Mesenchymal stem cell (in vitro differentiated cells and primary cell): ENCODE results near the gene MRPL38.
A peak's percentile ranks its signal among the peaks of the same experiment; 100 is the strongest.

ENCODE experiments used
- DNase-seq: peaks from one replicate; pipeline ENCODE4 v3.0.0-alpha.2; 2013
- H2AFZ ChIP-seq: one replicate; pipeline ENCODE4 v1.6.1; 2013; ENCODE audit warnings: low read depth, mild to moderate bottlenecking, control low read depth, inconsistent platforms, low read length, moderate library complexity
- H2AK5ac ChIP-seq: 2 replicates; pipeline ENCODE4 v1.6.1; 2013; ENCODE audit warnings: low read length, moderate library complexity, mild to moderate bottlenecking, inconsistent platforms; ENCODE audit not compliant: severe bottlenecking
- H2BK120ac ChIP-seq: one replicate; pipeline ENCODE4 v1.6.1; 2013; ENCODE audit warnings: low read depth, mild to moderate bottlenecking, inconsistent platforms, low read length, moderate library complexity
- H2BK12ac ChIP-seq, 2 experiments: one replicate each; pipeline ENCODE4 v1.6.1; 2013; ENCODE audit warnings: inconsistent platforms in 2 of 2, low read length in 2 of 2, mild to moderate bottlenecking in 2 of 2, moderate library complexity in 2 of 2, control low read depth in 1 of 2
- H2BK15ac ChIP-seq: one replicate; pipeline ENCODE4 v1.6.1; 2013; ENCODE audit warnings: mild to moderate bottlenecking, low read depth, inconsistent platforms; ENCODE audit not compliant: poor library complexity, severe bottlenecking
- H2BK5ac ChIP-seq: 2 replicates; pipeline ENCODE4 v1.6.1; 2013; ENCODE audit warnings: low read depth, mild to moderate bottlenecking, low read length, control low read depth, inconsistent platforms; ENCODE audit not compliant: poor library complexity, severe bottlenecking
- H3K14ac ChIP-seq, 2 experiments: one replicate each; pipeline ENCODE4 v1.6.1; 2013; ENCODE audit warnings: inconsistent platforms in 2 of 2, low read length in 2 of 2, control low read depth in 1 of 2, mild to moderate bottlenecking in 1 of 2, moderate library complexity in 1 of 2
- H3K18ac ChIP-seq, 2 experiments: one replicate each; pipeline ENCODE4 v1.6.1; 2013; ENCODE audit warnings: inconsistent platforms in 2 of 2, low read length in 2 of 2, control low read depth in 1 of 2, low read depth in 1 of 2, mild to moderate bottlenecking in 1 of 2
- H3K23ac ChIP-seq, 2 experiments: one replicate each; pipeline ENCODE4 v1.6.1; 2013; ENCODE audit warnings: inconsistent platforms in 2 of 2, low read length in 2 of 2, mild to moderate bottlenecking in 2 of 2, moderate library complexity in 2 of 2, control low read depth in 1 of 2
- H3K27ac ChIP-seq: 2 replicates; pipeline ENCODE4 v1.5.1; 2013; ENCODE audit warnings: mild to moderate bottlenecking, moderate library complexity, low read length, control low read depth, inconsistent platforms; ENCODE audit not compliant: poor library complexity, severe bottlenecking
- H3K27me3 ChIP-seq, 2 experiments: 2 replicates each; pipeline versions ENCODE4 v1.6.1 to v1.7.0; 2013; ENCODE audit warnings: low read length in 2 of 2, mild to moderate bottlenecking in 2 of 2, moderate library complexity in 2 of 2, control low read depth in 1 of 2, inconsistent platforms in 1 of 2; ENCODE audit not compliant: control insufficient read depth in 1 of 2, insufficient read depth in 1 of 2
- H3K36me3 ChIP-seq, 2 experiments: 2 replicates each; pipeline versions ENCODE4 v1.6.1 to v1.7.0; 2013; ENCODE audit warnings: low read length in 2 of 2, control low read depth in 1 of 2, inconsistent platforms in 1 of 2, low read depth in 1 of 2, mild to moderate bottlenecking in 1 of 2; ENCODE audit not compliant: insufficient read depth in 2 of 2, control insufficient read depth in 1 of 2
- H3K4ac ChIP-seq, 2 experiments: one replicate each; pipeline ENCODE4 v1.6.1; 2013; ENCODE audit warnings: inconsistent platforms in 2 of 2, low read length in 2 of 2, mild to moderate bottlenecking in 2 of 2, moderate library complexity in 2 of 2, control low read depth in 1 of 2, low read depth in 1 of 2
- H3K4me1 ChIP-seq: 2 replicates; pipeline ENCODE4 v1.6.1; 2013; ENCODE audit warnings: low read depth, low read length, control low read depth; ENCODE audit not compliant: control insufficient read depth, insufficient read depth
- H3K4me2 ChIP-seq: 2 replicates; pipeline ENCODE4 v1.6.1; 2013; ENCODE audit warnings: low read length, mild to moderate bottlenecking, inconsistent platforms; ENCODE audit not compliant: poor library complexity, severe bottlenecking
- H3K4me3 ChIP-seq, 2 experiments: 2 replicates each; pipeline versions ENCODE4 v1.5.1 to v1.7.0; 2013; ENCODE audit warnings: low read length in 2 of 2, mild to moderate bottlenecking in 2 of 2, control low read depth in 1 of 2, low read depth in 1 of 2; ENCODE audit not compliant: insufficient read depth in 1 of 2
- H3K79me1 ChIP-seq: replicated peaks from 2 replicates; pipeline ENCODE4 v1.6.1; 2013; ENCODE audit warnings: mild to moderate bottlenecking, control low read depth, low read length, inconsistent platforms; ENCODE audit not compliant: poor library complexity, severe bottlenecking
- H3K9ac ChIP-seq: 2 replicates; pipeline ENCODE4 v1.7.0; 2013; ENCODE audit warnings: mild to moderate bottlenecking, low read length, moderate library complexity
- H3K9me3 ChIP-seq: 2 replicates; pipeline ENCODE4 v1.7.0; 2013; ENCODE audit warnings: mild to moderate bottlenecking, low read length; ENCODE audit not compliant: control insufficient read depth
- H4K8ac ChIP-seq: one replicate; pipeline ENCODE4 v1.6.1; 2013; ENCODE audit warnings: inconsistent platforms, mild to moderate bottlenecking, low read length, moderate library complexity
- H4K91ac ChIP-seq: one replicate; pipeline ENCODE4 v1.6.1; 2013; ENCODE audit warnings: mild to moderate bottlenecking, low read length, inconsistent platforms
- WGBS: methylation state at CpG from one replicate; pipeline ENCODE4 v1.1.7; 2013; ENCODE audit warnings: mixed read lengths; 5-methylcytosine and 5-hydroxymethylcytosine counted together

Gene MRPL38

GRCh38 chr17:75914643-75915267 is 10.1 kb upstream of the MRPL38 start:
- H3K14ac ChIP-seq, result peak overlapping the region in 1 of 2 experiments; percentile 26
- H2BK120ac ChIP-seq, result no peak overlapping the region
- H3K18ac ChIP-seq, result no peak overlapping the region
- no peak overlapping the region for H3K4me3 ChIP-seq
- H3K23ac ChIP-seq, result no peak overlapping the region
- H2BK5ac ChIP-seq, result no peak overlapping the region
- H3K27me3 ChIP-seq, result no peaks in the 10 kb centered on the region
- no peak overlapping the region for H2AK5ac ChIP-seq
- no peak overlapping the region for H4K91ac ChIP-seq
- H3K9ac ChIP-seq, result no peak overlapping the region
- H3K36me3 ChIP-seq, result peaks cover 36 to 42% of the 10 kb centered on the region in 2 experiments
- peaks cover 5% of the 10 kb centered on the region for H3K4me1 ChIP-seq
- no peaks in the 10 kb centered on the region for H3K79me1 ChIP-seq
- H2BK12ac ChIP-seq, result no peak overlapping the region
- no peak overlapping the region for H2BK15ac ChIP-seq
- WGBS, result 92% methylated on average over 34 of the region's 34 CpGs
- H4K8ac ChIP-seq, result no peak overlapping the region
- no peaks in the 10 kb centered on the region for H3K9me3 ChIP-seq
- DNase-seq, result no peak
- H2AFZ ChIP-seq, result no peak overlapping the region
- H3K4me2 ChIP-seq, result no peak overlapping the region
- H3K4ac ChIP-seq, result peak overlapping the region in 1 of 2 experiments; percentile 24
- H3K27ac ChIP-seq, result no peak overlapping the region

GRCh38 chr17:75913537-75914210 is 9.0 kb upstream of the MRPL38 start:
- H3K18ac ChIP-seq, result no peak overlapping the region
- H3K23ac ChIP-seq, result no peak overlapping the region
- no peak overlapping the region for H2BK120ac ChIP-seq
- no peak overlapping the region for H4K8ac ChIP-seq
- H4K91ac ChIP-seq, result no peak overlapping the region
- no peaks in the 10 kb centered on the region for H3K79me1 ChIP-seq
- WGBS, result 96% methylated on average over 32 of the region's 32 CpGs
- H3K36me3 ChIP-seq, result peaks cover 30 to 37% of the 10 kb centered on the region in 2 experiments
- no peak overlapping the region for H2BK15ac ChIP-seq
- H2AFZ ChIP-seq, result no peak overlapping the region
- no peak for DNase-seq
- H2AK5ac ChIP-seq, result no peak overlapping the region
- H3K4ac ChIP-seq, result no peak overlapping the region
- no peaks in the 10 kb centered on the region for H3K9me3 ChIP-seq
- no peak overlapping the region for H3K4me3 ChIP-seq
- no peak overlapping the region for H2BK5ac ChIP-seq
- H3K27ac ChIP-seq, result no peak overlapping the region
- no peak overlapping the region for H3K4me2 ChIP-seq
- H3K14ac ChIP-seq, result no peak overlapping the region
- no peaks in the 10 kb centered on the region for H3K27me3 ChIP-seq
- peaks cover 7% of the 10 kb centered on the region for H3K4me1 ChIP-seq
- no peak overlapping the region for H2BK12ac ChIP-seq
- no peak overlapping the region for H3K9ac ChIP-seq

GRCh38 chr17:75910699-75911098 is 6.0 kb upstream of the MRPL38 start:
- DNase-seq, result no peak
- no peak overlapping the region for H2AK5ac ChIP-seq
- peaks cover 8% of the 10 kb centered on the region for H3K4me1 ChIP-seq
- H2BK12ac ChIP-seq, result no peak overlapping the region
- H4K91ac ChIP-seq, result no peak overlapping the region
- H3K9ac ChIP-seq, result no peak overlapping the region
- H3K27ac ChIP-seq, result no peak overlapping the region
- H3K9me3 ChIP-seq, result no peaks in the 10 kb centered on the region
- no peaks in the 10 kb centered on the region for H3K79me1 ChIP-seq
- H3K36me3 ChIP-seq, result peaks cover 24 to 26% of the 10 kb centered on the region in 2 experiments
- no peaks in the 10 kb centered on the region for H3K27me3 ChIP-seq
- 67% methylated on average over 6 of the region's 6 CpGs for WGBS
- H4K8ac ChIP-seq, result no peak overlapping the region
- H3K4ac ChIP-seq, result no peak overlapping the region
- no peak overlapping the region for H3K23ac ChIP-seq
- H3K4me2 ChIP-seq, result no peak overlapping the region
- no peak overlapping the region for H2AFZ ChIP-seq
- no peak overlapping the region for H3K14ac ChIP-seq
- no peak overlapping the region for H2BK120ac ChIP-seq
- no peak overlapping the region for H2BK5ac ChIP-seq
- no peak overlapping the region for H3K4me3 ChIP-seq
- H3K18ac ChIP-seq, result no peak overlapping the region
- no peak overlapping the region for H2BK15ac ChIP-seq

DNA sequence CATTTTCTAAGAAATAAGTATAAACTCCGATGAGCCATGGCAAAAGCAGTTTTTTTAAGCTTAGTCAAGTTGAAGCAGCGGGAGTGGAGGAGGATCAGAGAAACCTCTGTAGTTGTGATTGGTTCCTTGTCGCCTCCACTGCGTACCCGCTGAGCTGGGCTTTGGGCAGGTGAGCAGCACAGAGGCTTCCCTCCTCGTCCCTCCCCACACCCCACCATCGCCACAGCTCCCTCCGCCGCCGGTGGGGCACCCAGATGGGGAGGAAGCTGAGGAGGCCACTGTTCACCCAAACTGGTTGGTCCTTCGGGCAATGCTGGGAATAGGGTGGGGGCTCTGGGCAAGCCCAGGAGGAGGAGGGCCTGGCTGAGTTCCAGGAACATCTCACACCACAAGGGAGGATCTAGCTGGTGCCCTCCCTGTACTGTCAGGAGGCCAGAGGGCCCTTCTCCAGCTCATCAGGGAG is 5.2 kb upstream of the MRPL38 start:
- peak overlapping the region; percentile 67 for H4K8ac ChIP-seq
- H3K27me3 ChIP-seq, result no peaks in the 10 kb centered on the region
- H2BK120ac ChIP-seq, result no peak overlapping the region
- no peak overlapping the region for H3K27ac ChIP-seq
- H3K79me1 ChIP-seq, result no peaks in the 10 kb centered on the region
- H3K4ac ChIP-seq, result no peak overlapping the region
- H2BK5ac ChIP-seq, result no peak overlapping the region
- no peaks in the 10 kb centered on the region for H3K9me3 ChIP-seq
- H2BK15ac ChIP-seq, result no peak overlapping the region
- no peak overlapping the region for H3K23ac ChIP-seq
- no peak overlapping the region for H2AK5ac ChIP-seq
- H3K9ac ChIP-seq, result no peak overlapping the region
- no peak overlapping the region for H3K14ac ChIP-seq
- DNase-seq, result no peak
- no peak overlapping the region for H4K91ac ChIP-seq
- no peak overlapping the region for H3K4me2 ChIP-seq
- H2AFZ ChIP-seq, result no peak overlapping the region
- no peak overlapping the region for H3K4me3 ChIP-seq
- no peak overlapping the region for H2BK12ac ChIP-seq
- H3K18ac ChIP-seq, result no peak overlapping the region
- peaks cover 21 to 24% of the 10 kb centered on the region in 2 experiments for H3K36me3 ChIP-seq
- H3K4me1 ChIP-seq, result peaks cover 9% of the 10 kb centered on the region
- WGBS, result 92% methylated on average over 11 of the region's 11 CpGs
